GM18870 (cell line): ENCODE data around the gene MMS22L.

Source experiments
- ATAC-seq: cut with Tn5 transposase; IDR thresholded peaks from one replicate; pipeline ENCODE4 v1.9.1; 2021; ENCODE audit warnings: moderate library complexity; ENCODE audit not compliant: unreplicated experiment

Gene MMS22L, protein sequence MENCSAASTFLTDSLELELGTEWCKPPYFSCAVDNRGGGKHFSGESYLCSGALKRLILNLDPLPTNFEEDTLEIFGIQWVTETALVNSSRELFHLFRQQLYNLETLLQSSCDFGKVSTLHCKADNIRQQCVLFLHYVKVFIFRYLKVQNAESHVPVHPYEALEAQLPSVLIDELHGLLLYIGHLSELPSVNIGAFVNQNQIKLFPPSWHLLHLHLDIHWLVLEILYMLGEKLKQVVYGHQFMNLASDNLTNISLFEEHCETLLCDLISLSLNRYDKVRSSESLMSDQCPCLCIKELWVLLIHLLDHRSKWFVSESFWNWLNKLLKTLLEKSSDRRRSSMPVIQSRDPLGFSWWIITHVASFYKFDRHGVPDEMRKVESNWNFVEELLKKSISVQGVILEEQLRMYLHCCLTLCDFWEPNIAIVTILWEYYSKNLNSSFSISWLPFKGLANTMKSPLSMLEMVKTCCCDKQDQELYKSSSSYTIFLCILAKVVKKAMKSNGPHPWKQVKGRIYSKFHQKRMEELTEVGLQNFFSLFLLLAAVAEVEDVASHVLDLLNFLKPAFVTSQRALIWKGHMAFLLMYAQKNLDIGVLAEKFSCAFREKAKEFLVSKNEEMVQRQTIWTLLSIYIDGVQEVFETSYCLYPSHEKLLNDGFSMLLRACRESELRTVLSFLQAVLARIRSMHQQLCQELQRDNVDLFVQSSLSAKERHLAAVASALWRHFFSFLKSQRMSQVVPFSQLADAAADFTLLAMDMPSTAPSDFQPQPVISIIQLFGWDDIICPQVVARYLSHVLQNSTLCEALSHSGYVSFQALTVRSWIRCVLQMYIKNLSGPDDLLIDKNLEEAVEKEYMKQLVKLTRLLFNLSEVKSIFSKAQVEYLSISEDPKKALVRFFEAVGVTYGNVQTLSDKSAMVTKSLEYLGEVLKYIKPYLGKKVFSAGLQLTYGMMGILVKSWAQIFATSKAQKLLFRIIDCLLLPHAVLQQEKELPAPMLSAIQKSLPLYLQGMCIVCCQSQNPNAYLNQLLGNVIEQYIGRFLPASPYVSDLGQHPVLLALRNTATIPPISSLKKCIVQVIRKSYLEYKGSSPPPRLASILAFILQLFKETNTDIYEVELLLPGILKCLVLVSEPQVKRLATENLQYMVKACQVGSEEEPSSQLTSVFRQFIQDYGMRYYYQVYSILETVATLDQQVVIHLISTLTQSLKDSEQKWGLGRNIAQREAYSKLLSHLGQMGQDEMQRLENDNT

DNA sequence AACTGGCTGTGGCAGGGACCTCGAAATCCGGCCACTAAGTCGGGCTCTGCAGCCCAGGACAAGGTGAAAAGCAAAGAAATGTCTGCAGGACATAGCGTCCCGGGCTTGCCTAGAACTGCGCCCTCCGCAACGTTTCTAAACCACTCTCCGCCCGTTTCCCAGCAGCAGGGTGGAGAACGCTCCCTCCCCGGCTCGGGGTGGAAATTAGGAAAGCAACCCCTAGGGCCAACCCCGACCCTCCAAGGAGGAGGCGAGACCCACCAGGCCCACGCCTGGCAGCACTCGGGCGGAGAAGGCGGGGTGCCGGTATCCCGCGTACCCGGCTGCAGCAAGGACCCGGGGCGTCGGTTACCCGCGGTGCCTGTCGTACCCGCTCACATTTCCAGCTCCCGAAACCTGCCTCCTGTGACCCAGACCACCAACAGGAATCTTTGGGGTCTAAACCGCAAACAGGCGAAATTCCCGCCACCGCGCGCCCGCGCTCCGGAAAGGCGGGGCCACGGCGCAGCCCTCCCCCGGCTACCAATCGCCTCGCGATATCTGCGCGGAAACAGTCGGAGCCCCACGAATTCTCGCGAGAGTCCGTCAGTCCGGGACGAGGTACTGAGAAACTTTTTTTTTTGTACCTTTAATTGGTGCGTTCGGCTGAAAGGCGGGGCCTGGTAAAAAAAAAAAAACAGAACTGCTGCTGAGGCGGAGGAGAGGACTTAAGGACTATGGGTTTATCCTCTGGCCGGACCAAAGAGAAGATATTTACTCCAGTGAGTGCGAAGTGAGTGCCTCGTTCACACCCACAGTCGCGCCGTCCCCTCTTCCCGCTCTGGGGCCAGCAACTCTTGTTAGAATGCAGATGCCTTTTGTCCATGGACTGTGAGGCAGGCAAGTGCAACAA lies at the start of gene MMS22L:
Gene MMS22L (minus strand): TSS at position 491 of the 892 bp plus-strand sequence. CDS start 739 bp downstream, outside the sequence.
- ATAC-seq, result peak; percentile 91

DNA sequence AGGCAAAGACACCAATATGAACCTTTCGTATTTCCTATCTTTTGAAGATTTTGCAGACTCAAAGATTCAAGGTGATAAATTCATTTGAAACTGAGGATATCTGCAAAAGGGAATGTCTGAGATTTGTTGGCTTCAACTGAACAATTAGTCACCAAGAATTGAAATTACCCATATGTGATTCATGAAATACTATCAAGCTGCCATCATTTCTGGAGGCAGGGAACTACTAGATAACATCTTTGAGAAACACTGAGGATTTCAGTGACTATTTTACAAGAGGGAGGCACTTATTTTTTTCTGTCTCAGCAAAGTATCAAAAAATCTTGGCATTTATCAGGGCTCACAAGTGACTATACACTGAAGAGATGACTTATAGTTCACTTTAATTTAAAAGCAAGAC lies 39.8 kb upstream of the MMS22L start:
- no peak for ATAC-seq

DNA sequence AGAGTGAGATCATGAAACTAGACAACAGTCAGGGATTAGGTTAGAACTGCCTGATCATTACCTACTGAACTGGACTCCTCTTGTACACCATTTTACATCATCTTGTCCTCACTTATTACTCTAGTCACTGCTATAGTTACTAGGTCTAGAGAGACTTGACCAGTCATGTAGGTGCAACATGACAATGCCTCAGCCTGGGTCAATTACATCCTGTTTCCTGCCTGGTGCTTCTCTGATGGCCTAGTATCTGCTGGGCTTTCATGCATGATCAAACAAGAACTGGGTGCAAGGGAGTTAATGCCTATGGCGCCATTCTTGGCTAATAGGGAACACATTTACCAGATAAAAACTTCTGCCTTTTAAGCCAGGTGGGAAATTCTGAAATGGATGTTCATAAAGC lies 39.2 kb upstream of the MMS22L start:
- ATAC-seq, result no peak

DNA sequence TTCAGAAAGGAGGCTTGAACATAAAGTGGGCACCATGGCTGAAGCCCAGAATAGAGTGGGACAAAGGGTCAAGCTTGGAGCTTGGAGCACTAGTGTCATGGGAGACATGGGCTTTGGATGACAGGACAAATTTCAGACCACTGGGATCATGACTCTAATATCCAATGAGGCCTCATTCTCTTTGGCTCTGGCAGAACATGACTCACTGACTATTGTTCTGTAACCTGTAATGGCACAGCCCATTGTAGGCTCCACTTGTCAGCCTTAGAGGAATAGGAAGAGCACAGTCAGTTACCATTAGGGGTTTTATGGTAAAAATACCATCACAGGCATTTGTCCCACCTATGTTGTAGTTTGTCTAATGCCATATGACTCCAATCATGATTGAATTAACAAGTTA lies 34.0 kb upstream of the MMS22L start:
- ATAC-seq, result no peak

DNA sequence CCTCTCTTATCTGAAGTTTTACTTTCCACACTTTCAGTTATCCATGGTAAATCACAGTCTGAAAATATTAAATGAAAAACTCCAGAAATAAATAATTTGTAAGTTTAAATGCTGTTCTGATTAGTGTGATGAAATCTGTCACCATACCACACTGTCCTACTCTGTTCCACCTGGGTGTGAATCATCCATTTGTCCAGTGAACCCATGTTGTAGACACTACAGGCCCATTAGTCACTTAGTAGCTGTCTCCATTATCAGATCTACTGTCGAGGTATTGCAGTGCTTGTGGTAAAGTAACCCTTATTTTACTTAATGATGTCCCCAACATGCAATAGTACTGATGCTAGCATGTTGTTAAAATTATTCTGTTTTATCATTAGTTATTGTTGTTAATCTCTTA lies 29.2 kb upstream of the MMS22L start:
- ATAC-seq, result no peak

DNA sequence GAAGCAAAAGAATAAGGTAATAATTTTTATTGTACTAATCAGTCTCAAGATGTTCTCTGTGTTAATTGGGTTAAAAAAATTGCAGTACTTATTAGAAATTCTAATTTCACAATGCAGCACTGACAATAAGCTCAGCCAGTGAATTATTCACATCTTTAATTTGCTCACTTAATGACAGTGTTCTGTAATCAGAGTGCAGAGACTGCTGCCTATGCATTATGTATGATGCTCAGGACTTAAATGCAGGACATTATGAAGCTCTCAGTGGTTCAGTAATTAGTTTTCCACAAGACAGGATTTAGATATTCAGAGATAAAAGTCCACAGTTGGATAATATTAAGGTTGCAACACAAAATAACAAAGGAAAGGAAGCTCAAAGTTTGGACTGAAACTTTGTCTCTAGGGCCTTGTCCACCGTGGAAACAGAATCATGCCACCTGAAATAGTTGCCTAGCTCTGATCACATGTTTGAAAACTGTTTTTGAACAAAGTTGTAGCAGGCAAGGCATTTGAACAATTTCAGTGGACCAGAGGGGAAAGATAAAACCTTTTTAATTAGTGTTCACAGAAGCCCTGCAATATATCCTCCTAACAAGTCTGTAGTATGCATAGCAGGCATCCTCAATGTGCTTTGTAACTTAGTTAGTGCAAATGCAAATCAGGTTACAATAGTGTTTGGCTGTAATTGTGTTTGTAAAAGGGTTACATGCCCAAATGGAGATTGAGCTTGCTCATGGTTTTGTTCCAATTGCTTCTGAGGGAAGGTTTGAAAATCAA lies 23.7 kb upstream of the MMS22L start:
- ATAC-seq, result no peak

DNA sequence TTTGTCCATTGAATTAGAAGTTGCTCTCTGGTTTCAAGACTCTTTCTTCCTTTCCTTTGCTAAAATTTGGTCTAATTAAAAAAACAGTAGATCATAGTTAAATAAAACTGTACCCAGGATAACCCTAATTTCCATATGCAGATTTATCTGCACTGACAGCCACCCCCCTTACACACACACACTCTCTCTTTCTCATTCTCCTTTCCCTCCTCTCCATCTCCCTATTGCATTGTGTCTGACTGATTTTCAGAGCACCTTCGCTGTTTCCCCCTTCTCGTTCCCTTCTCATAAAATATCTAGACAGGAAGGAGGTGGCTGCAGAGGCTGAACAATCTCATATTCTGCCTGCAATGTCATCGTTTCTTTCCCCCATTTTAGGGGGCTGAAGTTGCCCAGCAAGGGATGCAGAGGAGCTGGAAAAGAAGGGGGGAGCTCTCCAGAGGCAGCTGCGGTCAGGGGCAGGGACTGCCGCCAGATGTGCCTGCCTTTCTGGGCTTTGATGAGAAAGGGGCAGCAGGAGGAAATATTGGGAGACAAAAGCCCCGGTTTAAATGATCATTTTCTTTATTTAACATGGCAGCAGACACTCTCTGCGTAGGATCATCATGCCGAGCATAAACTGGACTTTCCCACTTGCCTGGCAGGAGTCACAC lies 22.5 kb upstream of the MMS22L start:
- ATAC-seq, result no peak

DNA sequence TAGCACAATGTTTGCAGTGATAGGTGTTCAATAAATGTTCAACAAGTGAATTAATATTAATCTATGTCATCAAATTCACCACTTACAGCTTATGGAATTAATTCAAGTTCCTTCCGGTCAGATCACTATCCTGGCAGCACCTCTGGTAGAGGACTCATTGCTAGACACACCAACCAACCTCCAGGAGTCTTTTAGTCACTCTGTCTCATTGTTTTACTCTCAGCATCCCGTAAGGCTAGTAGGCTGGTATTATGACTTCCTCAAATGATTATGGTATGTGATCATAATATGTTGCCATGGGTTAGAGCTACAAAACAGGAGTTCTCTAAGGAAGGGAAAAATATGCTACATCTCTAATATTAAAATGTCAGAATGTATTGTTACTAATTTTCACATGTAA lies 21.7 kb upstream of the MMS22L start:
- no peak for ATAC-seq

DNA sequence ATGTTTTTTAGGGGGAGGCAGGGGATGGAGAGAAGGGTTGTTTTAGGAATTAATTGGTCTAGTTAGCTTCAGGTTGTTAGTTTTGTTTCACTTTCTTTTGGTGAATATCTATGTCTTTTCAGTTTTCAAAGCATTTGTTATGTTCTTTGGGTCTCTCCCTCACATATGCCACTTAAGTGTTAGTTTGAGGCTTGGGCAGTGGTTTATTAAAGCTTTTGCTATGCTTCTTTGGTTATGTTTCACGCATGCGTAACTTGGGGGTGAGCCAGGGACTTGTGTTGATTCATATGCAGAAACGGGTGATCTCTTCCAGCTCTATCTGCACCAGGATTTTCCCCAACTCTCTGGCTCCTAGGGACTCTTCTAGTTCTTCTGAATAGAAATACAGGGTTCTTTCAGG lies 11.4 kb upstream of the MMS22L start:
- no peak for ATAC-seq

DNA sequence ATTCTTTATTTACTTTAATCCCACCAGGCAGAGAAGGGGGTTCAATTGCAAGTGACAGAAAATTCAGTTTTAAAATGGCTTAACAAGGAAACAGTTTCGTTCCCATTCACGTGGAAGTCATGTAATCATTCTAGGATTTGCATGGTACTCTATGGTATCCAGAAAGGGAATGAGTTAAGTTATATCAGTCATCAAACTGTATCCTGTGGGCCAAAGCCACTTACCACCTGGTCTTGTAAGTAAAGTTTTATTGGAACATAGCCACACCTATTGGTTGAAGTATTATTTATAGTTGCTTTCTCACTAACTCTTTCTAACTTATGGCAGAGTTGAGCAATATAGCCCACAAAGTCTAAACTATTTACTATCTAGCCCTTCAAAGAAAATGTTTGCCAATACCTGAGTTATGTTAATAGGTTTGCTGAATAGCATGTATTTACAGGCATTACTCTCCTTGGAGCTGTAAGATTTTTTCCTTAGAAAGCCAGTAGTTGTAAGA lies 10.2 kb upstream of the MMS22L start:
- no peak for ATAC-seq

DNA sequence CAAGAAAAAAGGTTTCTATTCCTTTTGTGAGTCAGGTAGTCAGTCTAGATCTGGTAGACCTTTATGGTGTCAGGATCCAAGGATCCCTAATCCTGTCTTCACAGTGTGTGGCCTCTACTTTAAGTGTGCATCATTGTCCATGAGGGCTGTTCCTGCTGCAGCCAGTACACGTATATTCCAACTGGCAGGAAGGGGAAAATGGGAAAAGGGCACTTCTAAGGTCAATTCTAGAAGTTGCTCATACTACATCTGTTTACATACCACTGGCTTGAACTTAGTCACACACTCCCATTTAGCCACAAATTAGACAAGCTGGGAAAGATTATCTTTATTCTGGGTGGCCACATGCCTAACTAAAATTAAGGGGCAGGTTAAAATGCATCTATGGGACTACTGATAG lies 9.7 kb upstream of the MMS22L start:
- ATAC-seq, result no peak

DNA sequence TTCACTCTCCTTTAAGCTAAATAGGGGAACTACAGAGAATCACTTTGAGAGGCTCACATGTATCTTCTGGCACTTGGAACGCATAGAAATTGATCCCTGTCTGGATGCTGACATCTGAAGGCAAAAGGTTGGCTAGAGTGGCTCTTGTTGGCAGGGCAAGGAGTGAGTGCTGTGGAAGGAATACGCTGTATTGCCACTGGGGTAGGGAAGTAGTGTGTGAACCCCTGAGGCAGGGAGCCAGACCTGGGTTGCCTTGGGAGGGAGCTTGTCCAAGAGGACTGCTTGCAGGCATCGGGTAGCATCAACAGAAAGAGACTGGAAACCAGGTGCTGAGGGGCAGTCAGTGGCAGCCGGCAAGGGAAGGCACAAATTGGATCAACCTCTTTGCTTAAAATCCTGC lies 8.9 kb upstream of the MMS22L start:
- no peak for ATAC-seq

DNA sequence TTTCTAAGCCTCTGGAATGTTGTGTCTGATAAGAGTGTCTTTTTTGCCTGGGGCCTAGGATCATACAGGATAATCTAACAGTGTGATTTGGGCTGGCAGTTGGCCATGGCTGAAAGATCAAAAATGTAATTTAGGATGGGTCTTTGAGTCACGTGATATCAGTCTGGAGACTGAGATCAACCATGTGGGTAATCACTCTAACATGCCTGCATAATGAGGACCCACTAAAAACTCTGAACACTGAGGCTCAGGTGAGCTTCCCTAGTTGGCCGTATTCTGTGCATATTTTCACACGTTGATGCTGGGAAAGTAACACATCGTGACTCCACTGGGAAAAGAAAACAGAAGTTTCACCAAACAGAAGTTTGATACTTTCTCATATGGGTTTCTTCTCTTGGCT lies 6.3 kb upstream of the MMS22L start:
- no peak for ATAC-seq

DNA sequence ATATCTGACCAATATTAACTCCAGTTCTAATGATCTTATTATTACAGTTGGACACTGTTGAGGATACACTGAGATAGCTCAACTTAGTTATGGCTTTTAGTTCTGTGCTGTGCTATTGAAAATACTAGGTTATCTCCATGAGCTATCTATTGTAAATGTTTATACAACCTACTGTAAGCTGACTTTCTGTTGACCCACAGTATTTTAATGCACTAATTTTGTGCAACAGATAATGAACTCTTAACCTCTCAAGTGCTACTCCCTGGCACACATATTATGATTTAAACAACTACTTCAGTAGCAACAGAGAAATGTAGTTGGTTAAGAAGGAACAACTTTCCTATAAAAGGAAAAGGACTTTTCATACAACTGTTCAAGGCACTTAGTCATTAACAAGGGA lies 5.2 kb upstream of the MMS22L start:
- no peak for ATAC-seq

DNA sequence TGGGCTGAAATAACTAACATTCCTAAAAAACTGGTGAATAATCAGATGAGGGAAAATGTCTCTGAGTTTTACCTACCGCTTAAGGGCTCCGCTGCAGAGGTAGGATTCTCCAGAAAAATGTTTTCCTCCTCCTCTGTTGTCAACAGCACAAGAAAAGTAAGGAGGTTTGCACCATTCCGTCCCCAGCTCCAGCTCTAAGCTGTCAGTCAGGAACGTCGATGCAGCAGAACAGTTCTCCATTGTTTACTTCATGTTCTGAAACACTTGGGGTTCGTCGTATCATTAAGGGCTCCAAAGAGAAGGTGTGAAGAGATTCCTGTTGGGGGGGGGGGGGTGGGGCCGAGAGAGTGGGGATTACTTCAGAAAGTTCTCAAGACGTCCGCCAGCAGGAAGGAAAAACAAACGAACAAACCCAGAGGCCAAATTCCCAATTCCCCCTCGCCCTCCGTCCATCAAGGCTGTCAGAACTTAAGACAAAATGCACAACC lies 734 bp downstream of the MMS22L start:
- ATAC-seq, result peak; percentile 0

DNA sequence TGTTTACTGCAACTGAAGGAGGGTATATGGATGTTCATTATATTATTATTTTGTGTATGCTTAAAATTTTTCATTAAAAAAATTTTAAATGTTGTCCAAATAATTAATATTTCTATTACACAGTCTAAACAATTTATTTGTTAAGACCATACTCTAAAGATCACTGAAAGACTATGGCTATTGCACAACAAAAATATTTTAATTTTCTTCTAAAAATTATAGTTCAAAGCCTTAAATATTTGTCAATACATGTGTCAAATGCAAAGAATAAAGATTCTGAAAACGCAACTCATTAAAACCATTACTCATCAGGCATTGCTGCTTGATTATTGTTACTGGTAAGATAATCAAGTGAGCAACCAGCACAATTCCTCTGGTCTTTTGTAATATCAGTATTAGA lies 2.2 kb downstream of the MMS22L start:
- no peak for ATAC-seq

DNA sequence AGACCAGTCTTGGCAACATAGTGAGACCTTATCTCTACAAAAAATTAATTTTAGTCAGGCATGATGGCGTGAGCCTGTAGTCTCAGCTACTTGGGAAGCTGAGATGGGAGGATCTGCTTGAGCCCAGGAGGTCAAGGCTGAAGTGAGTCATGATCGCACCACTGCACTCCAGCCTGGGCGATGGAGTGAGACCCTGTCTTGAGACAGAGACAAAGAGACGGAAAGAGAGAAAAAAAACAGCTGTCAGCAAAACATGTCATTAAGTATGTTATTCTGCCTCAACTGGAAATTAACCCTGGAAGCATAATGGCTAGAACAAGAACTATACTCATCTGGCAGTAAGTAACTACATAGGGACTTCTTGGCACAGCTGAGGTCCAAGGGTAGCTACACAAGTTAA lies 7.2 kb downstream of the MMS22L start:
- ATAC-seq, result no peak

DNA sequence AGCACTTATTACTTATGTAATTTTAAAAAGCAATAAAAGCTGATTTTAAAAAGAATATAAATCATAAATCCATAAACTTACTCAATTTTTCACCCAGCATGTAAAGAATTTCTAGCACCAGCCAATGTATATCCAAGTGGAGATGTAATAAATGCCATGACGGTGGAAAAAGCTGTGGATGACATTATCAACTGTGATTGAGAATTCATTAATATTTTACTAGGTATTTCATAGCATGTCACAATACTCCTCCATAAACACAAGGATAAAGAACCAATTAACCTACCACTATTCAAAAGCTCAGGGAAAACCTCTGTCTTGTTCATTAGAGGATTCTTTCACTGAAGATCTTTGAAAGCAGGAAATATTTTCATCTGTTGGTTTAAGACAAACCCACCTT lies 13.2 kb downstream of the MMS22L start:
- ATAC-seq, result no peak

DNA sequence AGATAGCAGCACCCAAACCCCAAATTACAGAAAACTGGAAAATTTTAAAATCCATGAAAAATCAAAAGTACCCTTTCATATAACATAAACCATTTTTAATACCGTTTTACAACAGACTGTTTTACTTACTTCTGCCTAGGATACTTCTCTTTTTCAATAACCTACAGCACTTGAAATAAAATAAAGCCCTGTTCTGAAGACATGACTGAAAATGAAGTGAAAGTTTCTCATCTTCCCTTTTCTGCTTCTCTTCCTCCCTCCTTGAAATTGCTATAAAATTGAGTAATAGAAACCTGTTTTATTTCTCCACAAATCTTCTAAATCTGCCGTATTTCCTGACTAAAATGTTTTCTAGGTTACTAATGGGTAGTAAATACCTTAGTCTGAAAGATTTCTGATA lies 20.3 kb downstream of the MMS22L start:
- ATAC-seq, result no peak
